Naive thymus-derived CD8-positive, alpha-beta T cell (primary cell): ENCODE measurements around the gene HABP2. TPM values are rescaled to one million over a fixed set of nuclear protein-coding genes. Genes with fewer than 3 reads are reported as not detected.

Source experiments
- ATAC-seq, 2 donors: fragments of 150-1000 bp; cut with Tn5 transposase in 1 of 2; sonication (Bioruptor Pico), chemical (Tn5 transposase) in 1 of 2; 1 replicate in 1 of 2; 2 replicates in 1 of 2; pipeline ENCODE4 v1.10.0; 2021; ENCODE audit warnings: mild to moderate bottlenecking in 2 of 2, moderate library complexity in 2 of 2
- POLR2A ChIA-PET: fragments of 350-600 bp; sonication (Branson Sonifier 250); formaldehyde crosslinking; loops from one replicate; lab custom pipeline; 2021; ENCODE audit warnings: antibody characterized with exemption; lab: Charles Lee
- DNase-seq, 10 donors: peaks; one replicate each; pipeline versions ENCODE4 v3.0.0 to v3.0.0-alpha.2; 2020 to 2022
- H3K27ac Mint-ChIP-seq, 10 donors: one replicate each; pipeline ENCODE4 v1.8.0; 2020 to 2022; ENCODE audit warnings: mild to moderate bottlenecking in 10 of 10, mixed read lengths in 10 of 10, moderate library complexity in 4 of 10, inconsistent platforms in 1 of 10
- H3K27me3 Mint-ChIP-seq, 5 donors: one replicate each; pipeline ENCODE4 v1.8.0; 2021 to 2022; ENCODE audit warnings: mixed read lengths in 5 of 5
- H3K36me3 Mint-ChIP-seq, 3 donors: one replicate each; pipeline ENCODE4 v1.8.0; 2020 to 2022; ENCODE audit warnings: mixed read lengths in 3 of 3, mild to moderate bottlenecking in 2 of 3, inconsistent platforms in 1 of 3
- H3K4me1 Mint-ChIP-seq, 4 donors: one replicate each; pipeline ENCODE4 v1.8.0; 2021 to 2022; ENCODE audit warnings: mixed read lengths in 4 of 4
- H3K4me3 Mint-ChIP-seq, 10 donors: one replicate each; pipeline ENCODE4 v1.8.0; 2020 to 2022; ENCODE audit warnings: mild to moderate bottlenecking in 10 of 10, mixed read lengths in 10 of 10, moderate library complexity in 6 of 10, inconsistent platforms in 1 of 10
- H3K9me3 Mint-ChIP-seq, 9 donors: one replicate each; pipeline ENCODE4 v1.8.0; 2020 to 2022; ENCODE audit warnings: mixed read lengths in 9 of 9, mild to moderate bottlenecking in 3 of 9, inconsistent platforms in 1 of 9, moderate library complexity in 1 of 9
- polyA plus RNA-seq, 3 donors: library from polyadenylated mRNA; unstranded; fragments of 300-500 nt; fragmentation: Illumina TruSeq; gene quantifications; one replicate each; pipeline ENCODE4 v1.2.3, GENCODE V29; 2021
- total RNA-seq, 8 experiments: library from RNA in 2 of 8; stranded (reverse) in 2 of 8; gene quantifications; one replicate each; pipeline ENCODE4 v1.2.3 and lab custom pipeline; 2021 to 2026

Gene HABP2
- total RNA-seq (not detected), polyA plus RNA-seq (not detected), total RNA-seq (lab: John Stamatoyannopoulos, UW) (0 to 0.06 (median 0) reads per million in 6 experiments)

- no peak within 1 kb of the TSS for H3K27ac Mint-ChIP-seq
- DNase-seq (no peak), ATAC-seq (no peak)
- POLR2A ChIA-PET: no interaction called here
- H3K9me3 Mint-ChIP-seq: no peaks in the 10 kb centered on the region
- H3K4me3 Mint-ChIP-seq: no peak within 1 kb of the TSS
- no peaks in the 10 kb centered on the region for H3K4me1 Mint-ChIP-seq
- no peaks in the 10 kb centered on the region for H3K36me3 Mint-ChIP-seq
- peaks cover under 1 to 26% (median 7%) of the 10 kb centered on the region in 5 donors for H3K27me3 Mint-ChIP-seq
Measured at GRCh38 chr10:113552701-113553100, at the start of gene HABP2. Gene HABP2, plus strand, starts transcription at chr10:113553053. Its CDS starts 69 bp downstream, at chr10:113553122.

DNA sequence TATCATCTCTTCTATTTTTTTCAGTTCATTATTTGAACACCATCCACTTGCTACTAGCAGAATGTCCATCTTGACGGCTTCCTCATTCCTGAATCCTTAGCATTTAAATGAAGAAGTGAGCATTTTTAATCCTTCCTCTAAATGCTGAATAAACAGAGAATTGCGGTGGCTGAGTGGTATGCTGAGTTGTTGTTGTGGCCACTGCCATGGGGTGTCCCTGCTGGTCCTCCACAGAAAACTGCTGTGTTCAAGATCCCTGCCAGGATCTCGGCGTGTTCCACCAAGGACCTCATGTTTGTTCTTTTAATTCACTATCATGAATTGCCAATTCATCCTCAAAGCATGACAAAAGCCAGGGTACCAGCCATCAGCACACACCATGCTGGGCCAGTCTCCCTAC, 48.9 kb upstream of the HABP2 start:
- Mint-ChIP-seq H3K4me3 (no peak overlapping the region), H3K27ac (peak overlapping the region in 1 of 10 donors; percentile 18), H3K9me3 (peaks cover 0 to 9% (median 0%) of the 10 kb centered on the region in 9 donors), H3K4me1 (peaks cover 0 to 4% (median 0%) of the 10 kb centered on the region in 4 donors), H3K36me3 (no peaks in the 10 kb centered on the region), H3K27me3 (peaks cover 7 to 33% (median 14%) of the 10 kb centered on the region in 5 donors)
- DNase-seq (no peak), ATAC-seq (no peak)
- POLR2A ChIA-PET: no interaction called here

GRCh38 chr10:113504423-113504822, 48.4 kb upstream of the HABP2 start:
- Mint-ChIP-seq H3K36me3 (no peaks in the 10 kb centered on the region), H3K27ac (no peak overlapping the region), H3K27me3 (peaks cover 7 to 29% (median 14%) of the 10 kb centered on the region in 5 donors), H3K4me3 (no peak overlapping the region), H3K4me1 (no peaks in the 10 kb centered on the region), H3K9me3 (peaks cover 0 to 9% (median 0%) of the 10 kb centered on the region in 9 donors)
- ATAC-seq (no peak), DNase-seq (no peak)
- POLR2A ChIA-PET: no interaction called here

- H3K4me1 Mint-ChIP-seq: no peaks in the 10 kb centered on the region
- POLR2A ChIA-PET: no interaction called here
- ATAC-seq (no peak), DNase-seq (no peak)
- peaks cover 1 to 4% (median 2%) of the 10 kb centered on the region in 3 donors for H3K36me3 Mint-ChIP-seq
- H3K27ac Mint-ChIP-seq: no peak overlapping the region
- H3K27me3 Mint-ChIP-seq: peaks cover 7 to 23% (median 10%) of the 10 kb centered on the region in 5 donors
- H3K9me3 Mint-ChIP-seq: peaks cover 3 to 28% (median 5%) of the 10 kb centered on the region in 9 donors
- H3K4me3 Mint-ChIP-seq: no peak overlapping the region
Measured at GRCh38 chr10:113506476-113506875, 46.4 kb upstream of the HABP2 start.

- no peak for DNase-seq
- H3K36me3 Mint-ChIP-seq: peaks cover 2 to 11% (median 6%) of the 10 kb centered on the region in 3 donors
- no peak overlapping the region for H3K4me3 Mint-ChIP-seq
- ATAC-seq: no peak
- peaks cover 8 to 51% (median 17%) of the 10 kb centered on the region in 9 donors for H3K9me3 Mint-ChIP-seq
- POLR2A ChIA-PET: no interaction called here
- H3K27ac Mint-ChIP-seq: no peak overlapping the region
- H3K27me3 Mint-ChIP-seq: peaks cover 6 to 17% (median 17%) of the 10 kb centered on the region in 5 donors
- H3K4me1 Mint-ChIP-seq: no peaks in the 10 kb centered on the region
Measured at GRCh38 chr10:113511419-113511818, 41.4 kb upstream of the HABP2 start.

DNA sequence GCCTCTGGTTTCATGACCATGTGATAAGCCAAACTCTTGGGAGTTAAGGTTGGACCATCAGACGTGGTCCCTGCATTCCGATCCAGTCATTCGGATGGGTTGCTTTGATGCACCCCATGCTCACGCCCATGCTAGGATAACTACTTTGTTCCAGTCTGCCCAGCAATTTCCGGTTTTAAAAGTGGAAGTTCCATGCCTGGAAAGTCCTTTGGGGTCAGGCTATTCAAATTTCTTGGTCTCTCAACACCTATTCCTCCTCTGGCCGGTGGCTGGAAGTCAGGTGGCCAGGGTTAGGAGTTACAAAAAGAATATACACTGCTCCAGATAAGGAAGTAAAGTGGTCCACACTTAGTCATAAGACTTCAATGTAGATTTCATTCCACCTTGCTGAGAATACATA, 37.7 kb upstream of the HABP2 start:
- H3K27me3 Mint-ChIP-seq: peaks cover 2 to 21% (median 10%) of the 10 kb centered on the region in 5 donors
- POLR2A ChIA-PET: no interaction called here

DNA sequence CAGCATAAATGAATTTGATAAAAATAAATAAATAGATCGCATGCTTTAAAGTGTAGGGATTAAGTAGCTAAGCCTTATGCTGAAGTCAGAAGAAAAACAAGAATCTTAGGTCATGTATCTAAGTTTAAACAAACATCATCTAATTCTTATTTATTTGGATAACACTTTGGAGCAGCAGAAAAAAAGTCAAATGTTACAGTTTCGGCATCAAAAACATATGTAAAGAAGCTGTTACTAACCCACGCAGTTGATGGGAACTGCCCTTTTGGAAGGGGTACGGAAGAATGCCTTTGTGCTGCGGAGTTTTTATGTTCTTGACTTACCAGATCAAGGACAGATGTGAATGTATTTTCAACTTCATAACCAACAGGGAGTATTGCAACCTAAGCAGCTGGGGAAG, 37.3 kb upstream of the HABP2 start:
- H3K9me3 Mint-ChIP-seq: peaks cover 8 to 32% (median 16%) of the 10 kb centered on the region in 9 donors
- DNase-seq (no peak), ATAC-seq (no peak)
- POLR2A ChIA-PET: no interaction called here
- H3K36me3 Mint-ChIP-seq: peaks cover 0 to 11% (median 6%) of the 10 kb centered on the region in 3 donors
- H3K27ac Mint-ChIP-seq: no peak overlapping the region
- H3K4me3 Mint-ChIP-seq: no peak overlapping the region
- H3K27me3 Mint-ChIP-seq: peaks cover 2 to 21% (median 11%) of the 10 kb centered on the region in 5 donors
- no peaks in the 10 kb centered on the region for H3K4me1 Mint-ChIP-seq

More for the DNA sequence above, 37.7 kb upstream of the HABP2 start:
- no peak for ATAC-seq
- H3K36me3 Mint-ChIP-seq: peaks cover 0 to 11% (median 6%) of the 10 kb centered on the region in 3 donors
- no peak for DNase-seq
- H3K9me3 Mint-ChIP-seq: peaks cover 8 to 37% (median 16%) of the 10 kb centered on the region in 9 donors
- no peak overlapping the region for H3K27ac Mint-ChIP-seq
- H3K4me3 Mint-ChIP-seq: no peak overlapping the region
- H3K4me1 Mint-ChIP-seq: no peaks in the 10 kb centered on the region

- DNase-seq: no peak
- Mint-ChIP-seq H3K27ac (no peak overlapping the region), H3K36me3 (peaks cover 0 to 11% (median 6%) of the 10 kb centered on the region in 3 donors), H3K4me1 (no peaks in the 10 kb centered on the region), H3K27me3 (peaks cover 2 to 24% (median 13%) of the 10 kb centered on the region in 5 donors), H3K4me3 (no peak overlapping the region), H3K9me3 (peaks cover 8 to 28% (median 16%) of the 10 kb centered on the region in 9 donors)
- ATAC-seq: no peak
- POLR2A ChIA-PET: no interaction called here
Measured at GRCh38 chr10:113516061-113516460, 36.8 kb upstream of the HABP2 start.

DNA sequence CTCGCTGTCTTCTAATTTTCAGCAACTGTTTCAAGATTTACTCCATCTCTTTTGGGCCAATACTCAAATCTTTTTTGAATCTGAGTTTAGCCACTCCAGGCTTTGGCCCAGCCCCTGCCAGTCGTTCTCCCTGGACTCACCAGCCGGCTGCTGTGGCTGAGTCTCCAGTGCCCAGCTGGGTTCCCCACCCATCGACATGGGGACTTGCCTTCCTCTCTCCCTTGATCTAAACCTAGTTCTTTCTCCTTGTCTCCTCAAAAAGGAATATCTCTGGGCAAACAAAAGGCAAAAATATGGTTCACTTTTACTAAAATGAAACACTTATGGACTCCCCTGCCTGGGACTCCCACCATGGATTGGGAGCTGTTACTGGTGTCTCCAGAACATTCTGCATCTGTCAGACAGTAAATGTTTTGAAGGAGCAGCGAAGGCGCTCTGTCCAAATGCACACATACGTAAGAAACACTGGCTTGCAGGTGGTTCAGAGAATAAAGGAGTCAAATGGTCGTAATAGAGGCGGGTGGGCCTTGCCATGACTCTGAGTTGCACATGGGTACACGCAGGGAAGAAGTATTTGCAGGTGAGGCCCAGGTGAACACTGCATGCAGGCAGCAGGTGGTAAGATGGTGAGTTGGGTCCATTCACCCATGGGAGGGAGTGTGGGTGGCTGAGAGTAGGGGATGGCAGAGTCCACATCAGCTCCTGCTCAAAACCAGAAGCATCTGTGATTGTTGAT, 35.5 kb upstream of the HABP2 start:
- Mint-ChIP-seq H3K27me3 (peaks cover 0 to 22% (median 13%) of the 10 kb centered on the region in 5 donors), H3K27ac (no peak overlapping the region)
- POLR2A ChIA-PET: no interaction called here

GRCh38 chr10:113517901-113518260, 35.0 kb upstream of the HABP2 start:
- Mint-ChIP-seq H3K36me3 (no peaks in the 10 kb centered on the region), H3K27me3 (peaks cover 0 to 27% (median 13%) of the 10 kb centered on the region in 5 donors), H3K27ac (no peak overlapping the region), H3K9me3 (peaks cover 0 to 10% (median 2%) of the 10 kb centered on the region in 9 donors), H3K4me3 (no peak overlapping the region), H3K4me1 (no peaks in the 10 kb centered on the region)
- DNase-seq (no peak), ATAC-seq (no peak)
- POLR2A ChIA-PET: no interaction called here

More for the DNA sequence above, 35.5 kb upstream of the HABP2 start:
- Mint-ChIP-seq H3K4me1 (no peaks in the 10 kb centered on the region), H3K4me3 (no peak overlapping the region), H3K36me3 (no peaks in the 10 kb centered on the region), H3K9me3 (peaks cover 0 to 15% (median 4%) of the 10 kb centered on the region in 9 donors)
- DNase-seq (no peak), ATAC-seq (no peak)

DNA sequence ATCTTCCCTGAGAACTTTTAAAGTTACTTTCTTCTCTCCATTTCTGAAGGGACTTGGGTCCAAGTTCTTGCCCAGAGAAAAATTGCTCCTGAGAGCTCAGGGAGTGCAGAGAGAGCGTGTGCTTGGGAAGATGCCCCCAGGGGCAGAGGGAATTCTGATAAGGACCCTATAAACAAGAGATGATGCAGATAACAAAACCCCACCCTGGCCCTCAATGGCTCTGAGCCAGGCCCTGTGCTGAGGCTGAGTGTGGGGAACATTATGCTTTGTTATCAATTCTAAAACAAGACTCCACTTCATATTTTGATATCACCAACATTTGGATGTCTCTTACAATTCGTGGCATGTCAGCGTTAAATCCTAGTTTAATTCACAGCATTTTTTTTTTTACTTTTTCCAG, 34.4 kb upstream of the HABP2 start:
- H3K4me3 Mint-ChIP-seq: no peak overlapping the region

GRCh38 chr10:113518816-113519591, 33.8 kb upstream of the HABP2 start:
- Mint-ChIP-seq H3K4me3 (no peak overlapping the region), H3K27ac (no peak overlapping the region)

More for the DNA sequence above, 34.4 kb upstream of the HABP2 start:
- POLR2A ChIA-PET: no interaction called here
- peaks cover 0 to 4% (median 0%) of the 10 kb centered on the region in 9 donors for H3K9me3 Mint-ChIP-seq
- H3K27me3 Mint-ChIP-seq: peaks cover 0 to 32% (median 13%) of the 10 kb centered on the region in 5 donors
- DNase-seq (no peak), ATAC-seq (no peak)
- H3K4me1 Mint-ChIP-seq: no peaks in the 10 kb centered on the region
- no peaks in the 10 kb centered on the region for H3K36me3 Mint-ChIP-seq
- H3K27ac Mint-ChIP-seq: no peak overlapping the region

GRCh38 chr10:113519681-113520115, 33.2 kb upstream of the HABP2 start:
- Mint-ChIP-seq H3K27me3 (peaks cover 0 to 25% (median 9%) of the 10 kb centered on the region in 5 donors), H3K4me3 (no peak overlapping the region), H3K9me3 (peaks cover 0 to 3% (median 0%) of the 10 kb centered on the region in 9 donors), H3K36me3 (no peaks in the 10 kb centered on the region), H3K4me1 (no peaks in the 10 kb centered on the region), H3K27ac (no peak overlapping the region)
- no peak for DNase-seq
- POLR2A ChIA-PET: no interaction called here
- ATAC-seq: no peak

More at GRCh38 chr10:113518816-113519591, 33.8 kb upstream of the HABP2 start:
- Mint-ChIP-seq H3K9me3 (peaks cover 0 to 3% (median 0%) of the 10 kb centered on the region in 9 donors), H3K27me3 (peaks cover 0 to 27% (median 9%) of the 10 kb centered on the region in 5 donors), H3K4me1 (no peaks in the 10 kb centered on the region), H3K36me3 (no peaks in the 10 kb centered on the region)
- POLR2A ChIA-PET: no interaction called here
- ATAC-seq (no peak), DNase-seq (no peak)
